Ramos (cell line): ENCODE data around the gene RPL32.
"Not testable (repeated sequence)": the region's sequence is repeated elsewhere in the genome, so short reads cannot be mapped to it uniquely, and the experiment has no call there.

Experiments used
- in situ Hi-C: fragments of 300-500 bp; cut with MboI; formaldehyde crosslinking; loops from one replicate; pipeline ENCODE4 v1.14.3; 2022; ENCODE audit warnings: low sequenced_read_pairs; ENCODE audit not compliant: unreplicated experiment

The RPL32 gene

GRCh38 chr3:12869035-12869621 lies 27.8 kb upstream of the RPL32 start:
- in situ Hi-C loops = no loop called here

- in situ Hi-C loops = no loop called here
Measured at GRCh38 chr3:12868039-12869034, 27.0 kb upstream of the RPL32 start.

DNA sequence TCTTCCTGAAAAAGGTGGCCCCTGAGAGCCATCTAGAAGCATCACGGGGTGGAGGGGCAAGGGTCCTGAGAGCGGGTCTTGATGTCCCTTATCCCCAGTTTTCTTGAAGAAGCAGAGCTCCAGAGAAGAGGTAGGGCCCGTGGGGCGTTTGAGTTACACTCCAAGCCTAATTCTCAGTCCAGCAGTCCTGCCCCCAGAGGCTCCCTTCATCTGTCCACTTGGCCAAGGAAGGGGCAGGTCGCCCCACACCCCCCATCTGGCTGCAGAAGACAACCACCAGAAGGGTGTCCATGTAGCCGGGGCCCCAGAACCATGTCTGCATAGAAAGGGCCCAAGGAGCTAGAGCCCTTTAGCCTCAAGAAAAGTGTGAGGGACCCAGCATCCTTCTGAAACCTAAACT lies 25.5 kb upstream of the RPL32 start:
- in situ Hi-C loops = no loop called here

GRCh38 chr3:12865271-12865670 lies 23.9 kb upstream of the RPL32 start:
- in situ Hi-C loops = no loop called here

GRCh38 chr3:12862387-12862786 lies 21.0 kb upstream of the RPL32 start:
- in situ Hi-C loops = no loop called here

DNA sequence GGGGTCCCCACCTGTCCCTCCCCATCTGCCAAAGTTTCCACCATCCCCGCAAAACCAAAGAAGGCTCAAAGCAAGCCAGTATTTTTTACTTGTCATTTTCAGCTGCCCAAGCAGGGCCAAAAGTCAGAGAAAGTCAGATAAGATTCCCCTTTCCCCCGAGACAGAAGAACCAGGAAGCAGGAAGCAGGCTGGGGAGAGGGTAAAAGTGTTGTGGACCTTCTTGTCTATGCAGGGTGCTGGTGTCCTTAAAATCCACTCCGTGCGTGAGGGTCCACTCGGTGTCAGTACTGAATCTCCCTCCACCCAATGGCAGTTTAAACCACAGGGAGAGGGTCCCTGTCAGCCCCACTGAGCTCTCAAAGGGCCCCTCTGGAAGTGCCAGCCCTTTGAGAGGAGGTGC lies 20.2 kb upstream of the RPL32 start:
- in situ Hi-C loops = no loop called here

DNA sequence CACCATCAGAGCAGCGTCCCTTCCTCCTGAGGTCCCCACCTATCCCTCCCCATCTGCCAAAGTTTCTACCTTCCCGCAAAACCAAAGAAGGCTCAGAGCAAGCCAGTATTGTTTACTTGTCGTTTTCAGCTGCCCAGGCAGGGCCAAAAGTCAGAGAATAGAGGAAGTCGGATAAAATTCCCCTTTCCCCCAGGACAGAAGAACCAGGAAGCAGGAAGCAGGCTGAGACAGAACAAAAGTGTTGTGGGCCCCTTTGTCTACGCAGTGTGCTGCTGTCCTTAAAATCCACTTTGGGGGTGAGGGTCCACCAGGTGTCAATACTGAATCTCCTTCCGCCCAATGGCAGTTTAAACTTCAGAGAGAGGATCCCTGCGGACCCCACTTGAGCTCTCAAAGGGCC lies 18.5 kb upstream of the RPL32 start:
- in situ Hi-C loops = no loop called here

- in situ Hi-C loops = no loop called here
Measured at GRCh38 chr3:12856626-12857025, 15.3 kb upstream of the RPL32 start.

DNA sequence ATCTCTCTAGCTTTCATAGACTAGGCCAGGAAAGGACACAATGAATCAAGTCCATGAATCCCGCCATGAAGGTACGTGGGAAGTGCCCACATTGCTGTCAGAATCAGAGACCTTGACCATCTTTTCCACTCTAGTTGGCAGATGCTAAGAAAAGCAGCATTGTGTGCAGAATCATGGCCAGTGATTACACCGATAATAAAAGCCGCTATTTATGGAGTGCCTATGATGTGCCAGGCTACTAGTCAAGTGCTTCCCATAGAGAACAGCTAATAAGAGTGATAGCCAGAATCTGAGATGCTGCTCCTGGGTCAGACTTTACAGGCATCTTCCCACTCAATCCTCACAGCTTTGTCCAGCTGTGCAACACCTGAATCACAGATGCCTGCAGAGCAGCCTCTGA lies 13.2 kb upstream of the RPL32 start:
- in situ Hi-C loops = no loop called here

DNA sequence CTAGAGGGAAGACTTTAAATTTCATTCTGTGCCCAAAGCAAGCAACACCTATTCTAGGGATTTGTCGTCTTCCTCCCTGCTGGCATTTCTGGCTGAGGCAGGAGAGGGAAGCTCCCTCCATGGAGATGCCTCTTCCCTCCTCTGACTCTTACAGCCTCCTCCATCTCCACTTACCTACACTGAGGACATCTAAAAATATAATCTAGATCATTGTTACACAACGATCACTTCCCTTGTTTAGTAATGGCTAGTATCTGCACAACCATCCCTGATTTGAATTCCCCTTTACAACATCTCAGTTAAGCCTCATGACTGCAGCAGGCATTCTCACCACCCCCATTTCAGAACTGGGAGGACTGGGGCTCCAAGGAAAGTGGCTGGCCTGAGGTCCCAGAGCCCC lies 12.5 kb upstream of the RPL32 start:
- in situ Hi-C loops = not testable (repeated sequence)

GRCh38 chr3:12852201-12852600 lies 10.8 kb upstream of the RPL32 start:
- in situ Hi-C loops = no loop called here

DNA sequence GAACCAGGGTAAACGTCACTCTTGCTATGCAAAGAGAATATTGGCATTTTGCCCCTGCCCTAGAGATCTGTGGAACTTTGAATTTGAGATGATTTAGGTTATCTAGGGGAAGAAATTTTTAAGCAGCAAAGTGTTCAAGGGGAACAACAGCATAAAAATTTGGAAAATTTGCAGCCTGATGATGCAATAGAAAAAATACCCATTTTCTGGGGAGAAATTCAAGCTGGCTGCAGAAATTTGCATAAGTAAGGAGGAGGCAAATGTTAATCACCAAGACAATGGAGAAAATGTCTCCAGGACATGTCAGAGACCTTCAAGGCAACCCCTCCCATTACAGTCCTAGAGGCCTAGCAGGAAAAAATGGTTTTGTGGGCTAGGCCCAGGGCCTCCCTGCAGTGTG lies 4.4 kb upstream of the RPL32 start:
- in situ Hi-C loops = no loop called here

DNA sequence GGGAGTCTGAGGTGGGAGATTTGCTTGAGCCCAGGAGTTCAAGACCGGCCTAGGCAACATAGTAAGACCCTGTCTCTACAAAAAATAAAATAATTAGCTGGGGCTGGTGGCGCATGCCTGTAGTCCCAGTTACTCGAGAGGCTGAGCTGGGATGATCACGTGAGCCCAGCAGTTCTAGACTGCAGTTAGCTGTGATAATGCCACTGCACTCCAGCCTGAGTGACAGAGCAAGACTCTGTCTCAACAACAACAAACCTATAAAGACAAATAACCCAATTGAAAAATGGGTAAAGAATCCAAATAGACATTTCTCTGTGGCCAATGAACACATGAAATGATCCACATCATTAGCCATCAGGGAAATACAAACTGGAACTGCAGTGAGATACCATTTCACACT lies 1.1 kb upstream of the RPL32 start:
- in situ Hi-C loops = no loop called here

GRCh38 chr3:12841970-12842328 lies 584 bp upstream of the RPL32 start:
- in situ Hi-C loops = no loop called here

GRCh38 chr3:12840591-12841148 lies 695 bp downstream of the RPL32 start:
- in situ Hi-C loops = no loop called here

- in situ Hi-C loops = not testable (repeated sequence)
Measured at GRCh38 chr3:12840148-12840547, 1.2 kb downstream of the RPL32 start.

- in situ Hi-C loops = no loop called here
Measured at GRCh38 chr3:12839156-12839946, 2.0 kb downstream of the RPL32 start.

- in situ Hi-C loops = no loop called here
Measured at GRCh38 chr3:12838179-12838965, 3.0 kb downstream of the RPL32 start.

- in situ Hi-C loops = no loop called here
Measured at GRCh38 chr3:12837295-12837986, 3.9 kb downstream of the RPL32 start.
